Neural cell (in vitro differentiated cells): ENCODE measurements around the gene ALX4. TPM values are rescaled to one million over a fixed set of nuclear protein-coding genes. Genes with fewer than 3 reads are reported as not detected.

Source experiments
- H2AFZ ChIP-seq: fragments of 200-600, 300-800 bp; sonication (generic), shearing (Covaris generic); 2 replicates; pipeline ENCODE4 v1.6.0; 2014; ENCODE audit warnings: low read depth, mild to moderate bottlenecking, antibody characterized with exemption, low read length, moderate library complexity
- H3F3A ChIP-seq: fragments of 200-600 bp; shearing (Covaris generic); 2 replicates; pipeline ENCODE4 v1.6.1; 2016; ENCODE audit warnings: mild to moderate bottlenecking, moderate library complexity, mixed read lengths, antibody characterized with exemption, low read length; ENCODE audit not compliant: insufficient read depth, poor library complexity, severe bottlenecking
- H3K27ac ChIP-seq: fragments of 200-600, 300-800 bp; sonication (generic), shearing (Covaris generic); 2 replicates; pipeline ENCODE4 v1.5.1; 2014; ENCODE audit warnings: mild to moderate bottlenecking, low read length, moderate library complexity
- H3K27me3 ChIP-seq: fragments of 300-800, 200-600 bp; sonication (generic), shearing (Covaris generic); 2 replicates; pipeline ENCODE4 v1.6.0; 2014; ENCODE audit warnings: mild to moderate bottlenecking, low read depth, low read length, moderate library complexity; ENCODE audit not compliant: insufficient read depth
- H3K36me3 ChIP-seq: fragments of 300-800, 200-600 bp; sonication (generic), shearing (Covaris generic); 2 replicates; pipeline ENCODE4 v1.5.1; 2014; ENCODE audit warnings: mild to moderate bottlenecking, antibody characterized with exemption, low read length, moderate library complexity; ENCODE audit not compliant: insufficient read depth
- H3K4me2 ChIP-seq: fragments of 300-800, 200-600 bp; sonication (generic), shearing (Covaris generic); 2 replicates; pipeline ENCODE4 v1.6.0; 2014; ENCODE audit warnings: mild to moderate bottlenecking, low read length
- H3K4me3 ChIP-seq: fragments of 300-800, 200-600 bp; sonication (generic), shearing (Covaris generic); 2 replicates; pipeline ENCODE4 v1.5.1; 2014; ENCODE audit warnings: mild to moderate bottlenecking, low read length, moderate library complexity
- H3K79me2 ChIP-seq: fragments of 200-600 bp; shearing (Covaris generic); replicated peaks from 2 replicates; pipeline ENCODE4 v1.6.0; 2014; ENCODE audit warnings: mild to moderate bottlenecking, low read length, moderate library complexity; ENCODE audit not compliant: insufficient read depth
- H3K9ac ChIP-seq: fragments of 300-800, 200-600 bp; sonication (generic), shearing (Covaris generic); 2 replicates; pipeline ENCODE4 v1.6.1; 2016; ENCODE audit warnings: mild to moderate bottlenecking, low read length, mixed read lengths
- H3K9me2 ChIP-seq: fragments of 200-600 bp; shearing (Covaris generic); 2 replicates; pipeline ENCODE4 v1.6.1; 2016; ENCODE audit warnings: mild to moderate bottlenecking, low read length, mixed read lengths; ENCODE audit not compliant: insufficient read depth
- H3K9me3 ChIP-seq: fragments of 200-600, 300-800 bp; sonication (generic), shearing (Covaris generic); 2 replicates; pipeline ENCODE4 v1.6.1; 2016; ENCODE audit warnings: mild to moderate bottlenecking, mixed run types, low read length, moderate library complexity, mixed read lengths
- H4K20me1 ChIP-seq: fragments of 200-600 bp; shearing (Covaris generic); 2 replicates; pipeline ENCODE4 v1.6.1; 2016; ENCODE audit warnings: mild to moderate bottlenecking, mixed run types; ENCODE audit not compliant: insufficient read depth
- EP300 ChIP-seq: fragments of 450-650 bp; conservative IDR thresholded peaks from 2 replicates; pipeline ENCODE4 v1.6.1; 2014; ENCODE audit warnings: antibody characterized with exemption, mild to moderate bottlenecking, moderate library complexity; ENCODE audit not compliant: poor library complexity, severe bottlenecking
- EZH2 ChIP-seq: fragments of 200-600, 300-800 bp; shearing (Covaris generic), sonication (generic); IDR thresholded peaks from 2 replicates; pipeline ENCODE4 v1.6.1; 2014; ENCODE audit warnings: antibody characterized with exemption, low read length, borderline replicate concordance, mild to moderate bottlenecking; ENCODE audit not compliant: insufficient read depth, poor library complexity, severe bottlenecking
- MXI1 ChIP-seq: fragments of 450-650 bp; conservative IDR thresholded peaks from 2 replicates; pipeline ENCODE4 v1.6.1; 2014; ENCODE audit warnings: antibody characterized with exemption, mild to moderate bottlenecking; ENCODE audit not compliant: poor library complexity, severe bottlenecking
- POLR2AphosphoS5 ChIP-seq: IDR thresholded peaks from 2 replicates; pipeline ENCODE4 v1.6.1; 2012
- RAD21 ChIP-seq: fragments of 450-650 bp; conservative IDR thresholded peaks from 2 replicates; pipeline ENCODE4 v1.6.1; 2014; ENCODE audit warnings: antibody characterized with exemption, mild to moderate bottlenecking, moderate library complexity
- SMC3 ChIP-seq: fragments of 450-650 bp; conservative IDR thresholded peaks from 2 replicates; pipeline ENCODE4 v1.6.1; 2014; ENCODE audit warnings: antibody characterized with exemption, mild to moderate bottlenecking, moderate library complexity; ENCODE audit not compliant: poor library complexity
- TAF1 ChIP-seq: IDR thresholded peaks from 2 replicates; pipeline ENCODE4 v1.6.1; 2012; ENCODE audit warnings: low read depth
- polyA plus RNA-seq: library from polyadenylated mRNA; depleted of rRNA; stranded (reverse); fragments of >200 nt; gene quantifications from 2 replicates; pipeline ENCODE4 v1.2.3, GENCODE V29; 2014
- TF ChIP-seq, protein P1 (sequence below): IDR thresholded peaks from 2 replicates; pipeline ENCODE4 v1.6.1; 2012; ENCODE audit warnings: borderline replicate concordance
- TF ChIP-seq, protein P2 (sequence below): fragments of 450-650 bp; IDR thresholded peaks from 2 replicates; pipeline ENCODE4 v1.5.1; 2014; ENCODE audit warnings: antibody characterized with exemption, mild to moderate bottlenecking, moderate library complexity; ENCODE audit not compliant: poor library complexity, severe bottlenecking

ALX4 gene
- polyA plus RNA-seq, 1 donor from 2014 or later = not detected

DNA sequence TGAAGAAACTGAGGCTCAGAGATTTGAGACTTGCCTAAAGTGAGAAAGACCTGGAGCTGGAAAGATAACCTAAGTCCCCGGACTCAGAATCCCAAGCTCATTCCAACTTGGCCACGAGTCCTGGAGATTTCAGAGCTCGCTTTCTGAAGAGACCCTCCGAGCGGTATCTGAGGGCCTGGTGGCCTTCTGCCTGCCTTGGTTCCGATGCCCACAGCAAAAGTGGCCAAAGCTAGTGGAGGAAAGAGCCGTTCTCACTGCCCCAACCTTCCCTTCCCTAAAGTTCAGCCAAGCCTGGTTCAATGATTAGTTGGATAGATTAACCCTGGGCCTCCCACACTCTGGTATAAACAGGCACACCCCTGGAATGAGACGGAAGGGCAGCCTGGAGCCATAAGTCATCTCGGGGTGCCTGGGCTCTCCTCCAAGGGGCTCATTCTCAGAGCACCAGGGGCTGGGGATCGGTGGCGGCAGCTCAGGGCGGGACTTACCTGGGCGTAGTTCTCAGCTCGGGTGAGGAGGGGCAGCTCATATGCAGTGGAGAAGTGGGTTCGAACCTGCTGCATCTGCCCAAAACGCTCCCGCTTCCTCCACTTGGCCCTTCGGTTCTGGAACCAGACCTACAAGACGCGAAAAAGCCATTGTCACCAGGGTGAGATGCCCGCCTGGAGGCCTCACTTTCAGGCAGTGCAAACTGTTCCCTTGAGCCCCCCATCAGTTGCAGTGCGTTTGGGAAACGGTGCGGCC is 42.8 kb downstream of the ALX4 start:
- H3K9me2 ChIP-seq = no peaks in the 10 kb centered on the region
- no peak overlapping the region for H3K9ac ChIP-seq
- H3K9me3 ChIP-seq = no peaks in the 10 kb centered on the region
- no peaks in the 10 kb centered on the region for H3K79me2 ChIP-seq
- no peak overlapping the region for H3K4me2 ChIP-seq
- no peak overlapping the region for H3K27ac ChIP-seq
- H3F3A ChIP-seq = no peaks in the 10 kb centered on the region
- no peaks in the 10 kb centered on the region for H3K36me3 ChIP-seq
- H4K20me1 ChIP-seq = no peaks in the 10 kb centered on the region
- H2AFZ ChIP-seq = no peak overlapping the region
- H3K4me3 ChIP-seq = no peak overlapping the region
- H3K27me3 ChIP-seq = no peaks in the 10 kb centered on the region
- TF ChIP-seq, protein P1, sequence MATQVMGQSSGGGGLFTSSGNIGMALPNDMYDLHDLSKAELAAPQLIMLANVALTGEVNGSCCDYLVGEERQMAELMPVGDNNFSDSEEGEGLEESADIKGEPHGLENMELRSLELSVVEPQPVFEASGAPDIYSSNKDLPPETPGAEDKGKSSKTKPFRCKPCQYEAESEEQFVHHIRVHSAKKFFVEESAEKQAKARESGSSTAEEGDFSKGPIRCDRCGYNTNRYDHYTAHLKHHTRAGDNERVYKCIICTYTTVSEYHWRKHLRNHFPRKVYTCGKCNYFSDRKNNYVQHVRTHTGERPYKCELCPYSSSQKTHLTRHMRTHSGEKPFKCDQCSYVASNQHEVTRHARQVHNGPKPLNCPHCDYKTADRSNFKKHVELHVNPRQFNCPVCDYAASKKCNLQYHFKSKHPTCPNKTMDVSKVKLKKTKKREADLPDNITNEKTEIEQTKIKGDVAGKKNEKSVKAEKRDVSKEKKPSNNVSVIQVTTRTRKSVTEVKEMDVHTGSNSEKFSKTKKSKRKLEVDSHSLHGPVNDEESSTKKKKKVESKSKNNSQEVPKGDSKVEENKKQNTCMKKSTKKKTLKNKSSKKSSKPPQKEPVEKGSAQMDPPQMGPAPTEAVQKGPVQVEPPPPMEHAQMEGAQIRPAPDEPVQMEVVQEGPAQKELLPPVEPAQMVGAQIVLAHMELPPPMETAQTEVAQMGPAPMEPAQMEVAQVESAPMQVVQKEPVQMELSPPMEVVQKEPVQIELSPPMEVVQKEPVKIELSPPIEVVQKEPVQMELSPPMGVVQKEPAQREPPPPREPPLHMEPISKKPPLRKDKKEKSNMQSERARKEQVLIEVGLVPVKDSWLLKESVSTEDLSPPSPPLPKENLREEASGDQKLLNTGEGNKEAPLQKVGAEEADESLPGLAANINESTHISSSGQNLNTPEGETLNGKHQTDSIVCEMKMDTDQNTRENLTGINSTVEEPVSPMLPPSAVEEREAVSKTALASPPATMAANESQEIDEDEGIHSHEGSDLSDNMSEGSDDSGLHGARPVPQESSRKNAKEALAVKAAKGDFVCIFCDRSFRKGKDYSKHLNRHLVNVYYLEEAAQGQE = no peak
- TF ChIP-seq POLR2AphosphoS5 (no peak), EZH2 (no peak), SMC3 (no peak), TAF1 (no peak), MXI1 (no peak), RAD21 (no peak), EP300 (no peak)
- TF ChIP-seq, protein P2, sequence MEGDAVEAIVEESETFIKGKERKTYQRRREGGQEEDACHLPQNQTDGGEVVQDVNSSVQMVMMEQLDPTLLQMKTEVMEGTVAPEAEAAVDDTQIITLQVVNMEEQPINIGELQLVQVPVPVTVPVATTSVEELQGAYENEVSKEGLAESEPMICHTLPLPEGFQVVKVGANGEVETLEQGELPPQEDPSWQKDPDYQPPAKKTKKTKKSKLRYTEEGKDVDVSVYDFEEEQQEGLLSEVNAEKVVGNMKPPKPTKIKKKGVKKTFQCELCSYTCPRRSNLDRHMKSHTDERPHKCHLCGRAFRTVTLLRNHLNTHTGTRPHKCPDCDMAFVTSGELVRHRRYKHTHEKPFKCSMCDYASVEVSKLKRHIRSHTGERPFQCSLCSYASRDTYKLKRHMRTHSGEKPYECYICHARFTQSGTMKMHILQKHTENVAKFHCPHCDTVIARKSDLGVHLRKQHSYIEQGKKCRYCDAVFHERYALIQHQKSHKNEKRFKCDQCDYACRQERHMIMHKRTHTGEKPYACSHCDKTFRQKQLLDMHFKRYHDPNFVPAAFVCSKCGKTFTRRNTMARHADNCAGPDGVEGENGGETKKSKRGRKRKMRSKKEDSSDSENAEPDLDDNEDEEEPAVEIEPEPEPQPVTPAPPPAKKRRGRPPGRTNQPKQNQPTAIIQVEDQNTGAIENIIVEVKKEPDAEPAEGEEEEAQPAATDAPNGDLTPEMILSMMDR = no peak

DNA sequence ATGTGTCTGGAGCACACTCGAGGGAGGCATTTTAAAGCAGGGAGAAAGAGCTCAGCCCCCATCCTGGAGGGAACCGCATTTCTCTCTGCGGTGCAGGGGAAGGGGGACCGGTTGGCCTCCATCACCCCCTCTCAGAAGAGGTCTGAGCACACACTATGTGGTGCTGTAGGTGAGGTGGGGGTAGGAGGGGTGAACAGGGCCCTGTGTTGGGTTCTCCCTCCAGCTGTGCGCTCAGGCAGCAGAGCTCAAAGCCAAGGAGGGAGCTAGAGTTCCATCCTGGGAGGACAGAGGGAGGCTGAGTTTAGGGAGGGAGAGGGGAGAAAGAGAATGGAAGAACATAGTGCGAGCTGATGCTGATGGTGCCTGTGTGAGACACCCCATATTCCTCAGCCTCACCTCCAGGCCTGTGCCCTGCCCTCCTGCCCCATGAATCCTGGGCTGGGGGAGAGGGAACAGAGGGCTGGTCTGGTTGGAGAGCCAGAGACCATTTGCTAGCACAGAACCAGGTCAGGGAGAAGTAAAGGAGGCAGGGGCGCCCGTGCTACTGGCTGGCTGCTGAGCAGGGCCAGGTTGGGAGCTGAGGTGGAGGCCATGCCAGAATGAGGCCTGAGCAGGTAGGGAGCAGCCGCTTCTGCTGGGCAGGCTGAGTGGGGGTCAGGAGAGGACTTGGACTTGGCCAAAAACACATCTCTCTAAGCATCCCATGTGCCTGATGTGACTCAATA is 43.7 kb downstream of the ALX4 start:
- Histone ChIP-seq H4K20me1 (no peaks in the 10 kb centered on the region), H3K4me3 (no peak overlapping the region), H3K4me2 (no peak overlapping the region), H2AFZ (no peak overlapping the region), H3K27ac (no peak overlapping the region), H3F3A (no peaks in the 10 kb centered on the region), H3K36me3 (no peaks in the 10 kb centered on the region), H3K9me3 (no peaks in the 10 kb centered on the region), H3K79me2 (no peaks in the 10 kb centered on the region), H3K9me2 (no peaks in the 10 kb centered on the region), H3K9ac (no peak overlapping the region), H3K27me3 (no peaks in the 10 kb centered on the region)
- no peak for TF ChIP-seq RAD21
- TF ChIP-seq EZH2 = no peak
- no peak for TF ChIP-seq POLR2AphosphoS5
- no peak for TF ChIP-seq TAF1
- no peak for TF ChIP-seq MXI1
- no peak for TF ChIP-seq SMC3
- TF ChIP-seq, protein P2 = no peak
- TF ChIP-seq, protein P1 = no peak
- TF ChIP-seq EP300 = no peak
